NCI-H1092 (cell line): ENCODE measurements around the gene RNF13.
"Not testable (repeated sequence)": the region's sequence is repeated elsewhere in the genome, so short reads cannot be mapped to it uniquely, and the experiment has no call there.

Experiments used
- DNase-seq: peaks from one replicate; lab custom pipeline; 2025; lab: John Stamatoyannopoulos, UW

RNF13 gene

DNA sequence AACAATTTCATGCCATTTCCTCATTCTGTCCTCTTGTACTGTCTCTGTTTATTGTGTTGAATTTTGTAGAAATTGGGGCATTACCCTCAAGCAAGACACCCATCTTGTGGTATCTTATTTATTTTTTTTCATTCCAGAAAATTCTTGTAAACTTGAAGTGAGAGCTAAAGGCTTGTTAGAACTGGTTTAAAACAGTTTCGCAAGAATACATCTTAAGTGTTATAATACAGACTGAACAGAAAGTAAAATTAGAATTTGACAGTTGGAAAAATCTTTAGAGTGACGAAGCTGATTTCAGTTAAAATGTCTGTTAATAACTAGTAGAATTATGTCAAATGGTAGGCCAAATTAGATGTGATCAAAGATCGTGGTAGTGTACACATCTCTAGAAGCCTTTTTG is 26.9 kb downstream of the RNF13 start:
- DNase-seq, result no peak

DNA sequence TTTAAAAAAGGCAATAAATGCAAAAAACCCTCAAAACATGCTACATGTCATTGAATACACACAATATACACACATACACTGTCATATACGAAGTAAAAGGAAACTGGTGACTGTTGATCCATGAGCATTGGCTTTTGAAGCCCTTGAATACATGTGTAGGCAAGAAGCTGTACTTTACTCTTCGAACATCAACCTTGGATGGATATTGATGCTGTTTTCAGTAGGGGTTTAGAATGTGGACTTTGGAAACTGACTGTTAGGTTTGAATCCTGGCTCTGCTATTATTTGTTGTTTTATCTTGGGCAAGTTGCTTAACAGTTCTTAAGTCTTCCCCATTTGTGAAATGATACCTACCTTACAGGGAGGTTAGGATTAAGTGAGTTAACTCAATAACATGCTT is 30.5 kb downstream of the RNF13 start:
- DNase-seq, result no peak

DNA sequence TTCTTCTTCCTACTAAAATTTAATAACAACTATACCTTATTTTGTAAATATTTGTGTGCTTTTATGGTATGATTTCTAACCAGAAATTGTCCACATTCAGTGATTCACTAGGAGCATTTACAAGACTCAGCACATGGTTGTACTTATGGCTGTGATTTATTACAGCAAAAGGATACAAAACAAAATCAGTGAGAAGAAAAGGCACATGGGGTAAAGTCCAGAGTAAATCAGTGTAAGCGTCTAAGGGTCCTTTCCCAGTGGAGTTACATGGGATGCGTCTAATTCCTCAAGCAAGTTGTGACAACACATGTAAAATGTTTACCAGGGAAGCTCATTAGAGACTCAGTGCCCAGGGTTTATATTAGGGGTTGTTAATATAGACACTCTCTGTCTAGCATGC is 31.1 kb downstream of the RNF13 start:
- DNase-seq, result no peak

GRCh38 chr3:149845570-149846244 is 32.7 kb downstream of the RNF13 start:
- no peak for DNase-seq

GRCh38 chr3:149848238-149848637 is 35.2 kb downstream of the RNF13 start:
- DNase-seq, result no peak

GRCh38 chr3:149848688-149849087 is 35.7 kb downstream of the RNF13 start:
- no peak for DNase-seq

DNA sequence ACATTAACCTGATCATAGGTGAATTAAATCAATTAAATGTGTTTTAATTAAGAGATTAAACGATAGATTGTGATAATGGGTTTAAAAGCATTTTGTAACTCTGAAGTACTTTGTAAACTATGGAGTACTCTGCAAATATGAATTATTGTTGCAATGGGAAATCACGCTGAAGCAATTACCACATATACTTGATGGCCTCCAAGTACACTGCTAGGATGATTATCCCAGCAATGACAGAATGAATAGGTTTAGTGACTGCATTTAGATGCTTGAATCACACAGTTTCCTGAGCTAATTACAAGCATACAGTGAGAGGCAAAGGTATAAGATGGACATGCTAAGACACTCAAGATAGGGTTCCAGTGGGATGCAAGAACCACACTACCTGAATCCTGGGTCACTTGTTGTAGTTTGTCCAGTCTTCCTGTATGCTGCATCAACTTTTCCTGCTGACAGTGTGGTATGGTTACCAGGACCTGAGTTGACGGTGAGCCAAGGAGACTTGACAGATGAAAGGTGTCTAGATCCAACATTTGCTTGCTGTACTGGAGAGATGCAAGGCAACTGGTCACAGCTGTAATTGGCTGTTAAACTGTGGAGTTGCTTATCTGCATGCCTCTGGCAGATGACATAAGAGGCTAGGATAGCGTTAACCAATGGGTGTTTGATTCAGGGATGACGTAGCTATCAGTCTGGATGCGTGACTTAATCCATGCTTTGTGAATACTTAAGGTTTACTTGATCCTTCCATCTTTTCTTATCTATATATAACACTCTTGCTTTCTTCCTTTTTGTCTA is 38.0 kb downstream of the RNF13 start:
- DNase-seq, result no peak

- no peak for DNase-seq
These were observed 45.9 kb downstream of the RNF13 start for GRCh38 chr3:149858911-149859310.

DNA sequence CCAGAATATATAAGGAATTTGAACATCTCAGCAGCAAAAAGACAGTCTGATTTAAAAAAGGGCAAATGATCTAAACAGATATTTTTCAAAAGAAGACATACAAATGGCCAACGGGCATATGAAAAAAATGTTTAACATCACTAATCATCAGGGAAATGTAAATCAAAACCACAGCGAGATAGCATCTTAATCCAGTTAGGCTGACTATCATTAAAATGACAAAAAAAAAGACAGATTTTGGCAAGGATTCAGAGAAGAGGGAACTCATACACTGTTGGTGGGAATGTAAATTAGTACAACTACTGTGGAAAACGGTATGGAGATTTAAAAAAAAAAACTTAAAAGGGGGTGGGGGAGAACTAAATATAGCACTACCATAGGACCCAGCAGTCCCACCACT is 47.9 kb downstream of the RNF13 start:
- no peak for DNase-seq

GRCh38 chr3:149867563-149867962 is 54.5 kb downstream of the RNF13 start:
- DNase-seq, result no peak

GRCh38 chr3:149871855-149872254 is 58.8 kb downstream of the RNF13 start:
- no peak for DNase-seq

- DNase-seq, result no peak
These were observed 59.6 kb downstream of the RNF13 start for GRCh38 chr3:149872589-149872988.

GRCh38 chr3:149877668-149878067 is 64.7 kb downstream of the RNF13 start:
- DNase-seq, result no peak

DNA sequence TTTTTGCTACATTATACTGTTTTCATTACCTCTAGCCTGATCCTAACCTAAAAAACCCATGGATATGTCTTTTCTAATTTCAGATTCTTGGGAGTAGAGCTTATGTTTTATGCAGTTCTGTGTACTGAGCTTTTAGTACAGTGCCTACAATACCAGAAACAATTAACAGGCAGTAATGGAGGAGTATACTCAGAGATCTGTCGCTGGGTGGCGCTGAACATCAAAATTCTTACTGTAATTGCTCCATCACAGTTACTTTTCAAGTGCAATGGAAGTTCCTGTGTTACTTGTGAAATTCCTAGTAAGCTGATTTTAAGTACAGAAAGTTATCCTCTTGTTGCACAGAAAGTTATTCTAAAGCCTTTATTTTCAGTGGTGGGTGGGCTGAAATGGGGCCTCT is 66.9 kb downstream of the RNF13 start:
- no peak for DNase-seq

DNA sequence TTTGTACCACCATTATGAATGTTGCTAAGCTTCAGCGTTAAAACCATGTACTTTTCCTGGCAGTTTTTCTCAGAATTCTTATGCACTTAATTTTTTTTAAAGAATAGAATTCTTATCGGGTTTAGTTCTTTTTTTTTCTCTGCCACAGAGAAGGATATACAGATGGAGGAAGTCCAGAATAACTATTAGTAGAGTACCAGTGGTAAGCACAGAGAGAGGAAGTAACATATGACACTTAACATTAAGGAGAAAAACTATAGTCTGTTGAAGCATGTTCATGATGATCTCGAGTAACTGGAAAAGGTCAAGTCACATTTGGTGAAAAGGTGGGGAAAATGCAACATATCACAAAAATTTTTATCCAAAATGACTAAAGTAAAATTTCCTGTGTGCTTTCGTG is 68.9 kb downstream of the RNF13 start:
- no peak for DNase-seq

DNA sequence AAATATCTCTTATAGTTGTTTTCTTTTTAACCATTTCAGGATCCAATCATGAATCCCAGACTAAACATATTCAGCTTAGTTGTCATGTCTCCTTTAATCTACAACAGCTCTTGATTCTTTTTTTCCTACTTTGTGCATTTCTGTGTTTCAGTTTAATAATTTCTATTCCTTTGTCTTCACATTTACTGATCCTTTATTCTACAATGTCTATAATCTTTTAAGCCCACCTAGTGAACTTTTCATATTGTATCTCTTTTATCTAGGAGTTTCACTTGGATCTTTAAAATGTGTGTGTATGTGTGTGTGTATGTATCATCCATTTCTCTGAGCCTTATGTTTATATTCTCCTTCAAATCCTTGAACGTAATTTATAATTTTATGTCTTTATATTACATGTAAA is 70.1 kb downstream of the RNF13 start:
- no peak for DNase-seq

DNA sequence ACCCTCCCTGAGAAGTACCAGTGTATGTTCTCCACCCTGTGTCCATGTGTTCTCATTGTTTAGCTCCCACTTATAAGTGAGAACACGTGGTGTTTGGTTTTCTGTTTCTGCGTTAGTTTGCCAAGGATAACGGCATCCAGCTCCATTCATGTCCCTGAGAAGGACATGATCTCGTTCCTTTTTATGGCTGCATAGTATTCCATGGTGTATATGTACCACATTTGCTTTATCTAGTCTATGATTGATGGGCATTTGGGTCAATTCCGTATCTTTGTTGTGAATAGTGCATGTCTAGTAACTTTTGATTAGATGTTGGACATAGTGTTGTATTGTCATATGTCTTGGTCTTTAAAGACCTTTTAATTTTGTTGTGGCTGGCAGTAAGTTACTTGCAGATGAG is 70.8 kb downstream of the RNF13 start:
- not testable (repeated sequence) for DNase-seq

- DNase-seq, result not testable (repeated sequence)
These were observed 71.8 kb downstream of the RNF13 start for GRCh38 chr3:149884848-149885247.

- no peak for DNase-seq
These were observed 73.9 kb downstream of the RNF13 start for GRCh38 chr3:149886957-149887356.

- DNase-seq, result no peak
These were observed 78.6 kb downstream of the RNF13 start for GRCh38 chr3:149891621-149892020.

- no peak for DNase-seq
These were observed 79.4 kb downstream of the RNF13 start for GRCh38 chr3:149892371-149892770.

GRCh38 chr3:149894205-149894604 is 81.2 kb downstream of the RNF13 start:
- no peak for DNase-seq

DNA sequence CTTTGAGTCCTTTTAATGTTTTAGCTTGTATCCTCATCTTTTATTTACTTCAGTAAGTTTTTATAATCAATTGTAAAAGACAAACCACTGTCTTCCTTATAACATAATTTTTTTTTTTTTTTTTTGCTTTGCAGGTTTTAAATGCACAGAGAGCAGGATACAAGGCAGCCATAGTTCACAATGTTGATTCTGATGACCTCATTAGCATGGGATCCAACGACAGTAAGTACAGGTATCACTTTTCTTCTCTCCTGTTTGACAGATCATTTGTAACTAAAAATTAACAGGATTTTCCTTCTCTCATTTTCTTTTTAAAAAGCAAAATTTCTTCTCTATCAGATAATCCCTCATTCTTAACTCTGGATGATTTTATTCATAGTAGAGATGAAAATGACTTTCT is 82.3 kb downstream of the RNF13 start:
- DNase-seq, result no peak

GRCh38 chr3:149895769-149896168 is 82.8 kb downstream of the RNF13 start:
- no peak for DNase-seq
